GM19193 (cell line): ENCODE data around the gene RNF213.
A peak's percentile ranks its signal among the peaks of the same experiment; 100 is the strongest.

Experiments
- POLR2A ChIP-seq: IDR thresholded peaks from 4 replicates; pipeline ENCODE4 v1.6.1; 2011; ENCODE audit not compliant: insufficient read depth, insufficient read length; ENCODE audit errors: extremely low read depth

Gene RNF213

GRCh38 chr17:80260791-80261158, at the start of gene RNF213:
Gene RNF213 (plus strand): TSS chr17:80260852. CDS start chr17:80263682, 2,830 bp downstream.
- TF ChIP-seq POLR2A: peak; percentile 68

GRCh38 chr17:80212109-80212508, 48.5 kb upstream of the RNF213 start:
- no peak for TF ChIP-seq POLR2A

GRCh38 chr17:80212511-80212910, 48.1 kb upstream of the RNF213 start:
- TF ChIP-seq POLR2A: no peak

- TF ChIP-seq POLR2A: no peak
These were observed 47.5 kb upstream of the RNF213 start for GRCh38 chr17:80212962-80213642.

- no peak for TF ChIP-seq POLR2A
These were observed 47.0 kb upstream of the RNF213 start for GRCh38 chr17:80213643-80213975.

GRCh38 chr17:80214012-80214877, 46.4 kb upstream of the RNF213 start:
- no peak for TF ChIP-seq POLR2A

GRCh38 chr17:80214878-80215210, 45.8 kb upstream of the RNF213 start:
- no peak for TF ChIP-seq POLR2A

GRCh38 chr17:80216473-80217456, 43.9 kb upstream of the RNF213 start:
- TF ChIP-seq POLR2A: no peak

GRCh38 chr17:80217703-80218362, 42.8 kb upstream of the RNF213 start:
- TF ChIP-seq POLR2A: no peak

GRCh38 chr17:80218391-80218790, 42.3 kb upstream of the RNF213 start:
- no peak for TF ChIP-seq POLR2A

GRCh38 chr17:80219013-80219762, 41.5 kb upstream of the RNF213 start:
- no peak for TF ChIP-seq POLR2A

GRCh38 chr17:80219763-80220053, 40.9 kb upstream of the RNF213 start:
- TF ChIP-seq POLR2A: peak; percentile 35

- no peak for TF ChIP-seq POLR2A
These were observed 40.5 kb upstream of the RNF213 start, which contains the start of the genes SGSH and SLC26A11 for GRCh38 chr17:80220054-80220735. Gene SGSH (minus strand): TSS chr17:80220333. CDS start chr17:80220313, 20 bp downstream. Gene SLC26A11 (plus strand): TSS chr17:80220427. CDS start chr17:80221561, 1,134 bp downstream.
